ENCODE measurements around the gene CITED4.

GRCh38 chr1:40894455-40894854, 32.3 kb upstream of the CITED4 start:
- TF ChIP-seq REST (IDR thresholded peaks at IDR 0.05; ENCODE audit: insufficient read depth in 1 of 2, low read depth in 2 of 2, low read length in 2 of 2), result no peak
- no peak for TF ChIP-seq SIN3A (IDR thresholded peaks at IDR 0.05; ENCODE audit: borderline replicate concordance, insufficient read depth, low read length)
